Erythroblast (primary cell): ENCODE results near the gene ACTN2.

Experiments
- GATA1 ChIP-seq: IDR thresholded peaks from 2 replicates; pipeline ENCODE4 v1.6.1; 2011; ENCODE audit warnings: low read depth, mild to moderate bottlenecking, control low read depth, low read length, moderate library complexity
- POLR2A ChIP-seq: IDR thresholded peaks from 2 replicates; pipeline ENCODE4 v1.6.1; 2011; ENCODE audit warnings: mild to moderate bottlenecking, low read length

DNA sequence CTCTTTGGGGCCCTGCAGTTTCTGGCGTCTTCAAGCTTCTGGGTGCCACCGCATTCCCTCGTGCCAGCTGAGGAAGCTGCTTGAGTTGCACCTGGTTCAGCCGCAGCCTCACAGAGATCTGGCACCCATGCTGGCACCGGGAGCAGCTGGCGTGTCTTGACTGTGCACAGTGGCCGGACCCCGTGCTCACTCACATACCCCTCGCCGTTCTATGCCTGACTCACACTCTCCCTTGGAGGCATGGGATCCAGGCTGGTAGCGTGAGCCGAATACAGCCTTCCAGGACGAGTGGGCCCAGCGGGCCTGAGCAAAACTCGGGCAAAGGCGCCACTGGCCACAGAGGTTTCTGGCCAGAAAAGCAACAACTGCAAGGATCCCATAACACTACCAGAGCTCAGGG, 100.2 kb downstream of the ACTN2 start:
- no peak for TF ChIP-seq POLR2A
- TF ChIP-seq GATA1: no peak
